ENCODE data around the gene PRRC2C. TPM values are rescaled to one million over a fixed set of nuclear protein-coding genes. Genes with fewer than 3 reads are reported as not detected.

PRRC2C gene
- polyA plus RNA-seq, 2 of the 4 experiments (the other 2 are of a cell fraction), result 50.3 to 96.3 TPM

DNA sequence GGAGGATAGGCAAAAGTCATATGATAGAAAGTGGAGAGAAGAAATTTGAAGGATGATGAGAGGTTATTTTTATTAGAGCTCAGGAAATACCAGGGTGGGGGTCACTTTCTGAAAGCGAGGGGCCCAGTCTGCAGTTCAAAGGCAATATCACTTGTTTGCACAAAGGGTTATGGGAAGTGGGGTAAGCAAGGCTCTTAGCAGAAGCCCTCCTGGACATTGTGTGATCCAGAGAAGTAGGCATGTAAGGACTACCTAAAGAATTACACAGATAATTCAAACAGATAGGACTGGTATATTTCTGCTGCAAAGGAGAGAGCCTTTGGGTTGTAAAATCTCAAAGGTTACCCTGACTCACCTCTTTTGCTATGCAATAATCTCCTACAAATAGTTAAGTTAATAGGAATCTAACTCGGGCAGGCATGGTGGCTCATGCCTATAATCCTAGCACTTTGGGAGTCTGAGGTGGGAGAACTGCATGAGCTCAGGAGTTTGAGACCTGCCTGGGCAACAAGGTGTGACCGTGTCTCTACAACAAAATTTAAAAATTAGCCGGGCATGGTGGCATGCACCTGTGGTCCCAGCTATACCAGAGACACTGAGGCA, 25.2 kb upstream of the PRRC2C start:
- no peak for TF ChIP-seq JUNB (IDR thresholded peaks at IDR 0.05)
- TF ChIP-seq EHMT2 (IDR thresholded peaks at IDR 0.05; ENCODE audit: low read depth), result no peak
- TF ChIP-seq POLR2A (IDR thresholded peaks at IDR 0.05; ENCODE audit: low read length), result no peak
- TF ChIP-seq HDAC2 (IDR thresholded peaks at IDR 0.05), result no peak
- no peak for TF ChIP-seq HEYL (CRISPR knock-in tag; IDR thresholded peaks at IDR 0.05)
- ChIA-PET CTCF (interaction anchor here (0.6 to 1.5 kb wide), 3 partner anchors 11 to 25 kb away, joined by 3 to 7 read pairs (median 4); partner anchors contain the start of gene PRRC2C), POLR2A (no interaction called here)
- peak in 1 of 2 experiments; percentile 54; a peak in 3 of 6 replicates for ATAC-seq
- FAIRE-seq, result no peak
- H3K4me2 ChIP-seq, result no peak overlapping the region
- no peak for DNase-seq (ENCODE audit: low read depth in 1 of 2, low spot score in 1 of 2)
- no peak overlapping the region for H3K27ac ChIP-seq
- no peak overlapping the region for H3K4me3 ChIP-seq
- H3K9me3 ChIP-seq, result no peaks in the 10 kb centered on the region
- WGBS (ENCODE audit: missing lambda C conversion rate), result 46% methylated on average over 4 of the region's 4 CpGs
- 0 out of 3 replicates have a peak, but pooled peaks cover 3% of the 10 kb centered on the region for H3K4me1 ChIP-seq

- no peaks in the 10 kb centered on the region; the same call in 2 of the 3 replicates for H3K4me1 ChIP-seq
- ChIA-PET POLR2A (no interaction called here), CTCF (interaction anchor here (0.6 to 1.5 kb wide), 2 partner anchors 17 to 444 kb away, joined by 4 to 7 read pairs; no protein-coding TSS in a partner anchor)
- FAIRE-seq (no peak), DNase-seq (ENCODE audit: low read depth in 1 of 2, low spot score in 1 of 2) (no peak), ATAC-seq (no peak)
- H3K9me3 ChIP-seq, result no peaks in the 10 kb centered on the region
- H3K27ac ChIP-seq, result peak overlapping the region in 1 of 2 experiments; percentile 47; a peak in 1 of 6 replicates
- no peak overlapping the region for H3K4me3 ChIP-seq
- no peak overlapping the region for H3K4me2 ChIP-seq
- TF ChIP-seq HDAC2 (IDR thresholded peaks at IDR 0.05) (no peak), POLR2A (IDR thresholded peaks at IDR 0.05; ENCODE audit: low read length) (no peak), POLR2AphosphoS2 (conservative IDR thresholded peaks at IDR 0.05; ENCODE audit: low read length) (no peak), HOXB5 (CRISPR knock-in tag; IDR thresholded peaks at IDR 0.05) (no peak), SMC3 (IDR thresholded peaks at IDR 0.05) (no peak), MAZ (IDR thresholded peaks at IDR 0.05; ENCODE audit: borderline replicate concordance, low read depth, low read length) (no peak), CHD2 (IDR thresholded peaks at IDR 0.05; ENCODE audit: low read length, partially characterized antibody) (no peak), FOSL2 (IDR thresholded peaks at IDR 0.05) (no peak), FOSL2 (CRISPR knock-in tag; IDR thresholded peaks at IDR 0.05) (no peak), HOXA7 (CRISPR knock-in tag; IDR thresholded peaks at IDR 0.05) (no peak), E2F6 (IDR thresholded peaks at IDR 0.05; ENCODE audit: borderline replicate concordance, low read depth) (no peak), NPAS2 (CRISPR knock-in tag; IDR thresholded peaks at IDR 0.05; ENCODE audit: borderline replicate concordance) (no peak), RFX5 (IDR thresholded peaks at IDR 0.05) (no peak), PHF8 (IDR thresholded peaks at IDR 0.05; ENCODE audit: borderline replicate concordance, low read depth) (no peak), HOXB13 (CRISPR knock-in tag; IDR thresholded peaks at IDR 0.05; ENCODE audit: low read depth) (no peak)
- TF ChIP-seq, protein P1, sequence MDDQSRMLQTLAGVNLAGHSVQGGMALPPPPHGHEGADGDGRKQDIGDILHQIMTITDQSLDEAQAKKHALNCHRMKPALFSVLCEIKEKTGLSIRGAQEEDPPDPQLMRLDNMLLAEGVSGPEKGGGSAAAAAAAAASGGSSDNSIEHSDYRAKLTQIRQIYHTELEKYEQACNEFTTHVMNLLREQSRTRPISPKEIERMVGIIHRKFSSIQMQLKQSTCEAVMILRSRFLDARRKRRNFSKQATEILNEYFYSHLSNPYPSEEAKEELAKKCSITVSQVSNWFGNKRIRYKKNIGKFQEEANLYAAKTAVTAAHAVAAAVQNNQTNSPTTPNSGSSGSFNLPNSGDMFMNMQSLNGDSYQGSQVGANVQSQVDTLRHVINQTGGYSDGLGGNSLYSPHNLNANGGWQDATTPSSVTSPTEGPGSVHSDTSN (IDR thresholded peaks at IDR 0.05), result no peak
- TF ChIP-seq, protein P2, sequence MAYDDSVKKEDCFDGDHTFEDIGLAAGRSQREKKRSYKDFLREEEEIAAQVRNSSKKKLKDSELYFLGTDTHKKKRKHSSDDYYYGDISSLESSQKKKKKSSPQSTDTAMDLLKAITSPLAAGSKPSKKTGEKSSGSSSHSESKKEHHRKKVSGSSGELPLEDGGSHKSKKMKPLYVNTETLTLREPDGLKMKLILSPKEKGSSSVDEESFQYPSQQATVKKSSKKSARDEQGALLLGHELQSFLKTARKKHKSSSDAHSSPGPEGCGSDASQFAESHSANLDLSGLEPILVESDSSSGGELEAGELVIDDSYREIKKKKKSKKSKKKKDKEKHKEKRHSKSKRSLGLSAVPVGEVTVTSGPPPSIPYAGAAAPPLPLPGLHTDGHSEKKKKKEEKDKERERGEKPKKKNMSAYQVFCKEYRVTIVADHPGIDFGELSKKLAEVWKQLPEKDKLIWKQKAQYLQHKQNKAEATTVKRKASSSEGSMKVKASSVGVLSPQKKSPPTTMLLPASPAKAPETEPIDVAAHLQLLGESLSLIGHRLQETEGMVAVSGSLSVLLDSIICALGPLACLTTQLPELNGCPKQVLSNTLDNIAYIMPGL (CRISPR knock-in tag; IDR thresholded peaks at IDR 0.05; ENCODE audit: borderline replicate concordance), result no peak
- TF ChIP-seq, protein P3, sequence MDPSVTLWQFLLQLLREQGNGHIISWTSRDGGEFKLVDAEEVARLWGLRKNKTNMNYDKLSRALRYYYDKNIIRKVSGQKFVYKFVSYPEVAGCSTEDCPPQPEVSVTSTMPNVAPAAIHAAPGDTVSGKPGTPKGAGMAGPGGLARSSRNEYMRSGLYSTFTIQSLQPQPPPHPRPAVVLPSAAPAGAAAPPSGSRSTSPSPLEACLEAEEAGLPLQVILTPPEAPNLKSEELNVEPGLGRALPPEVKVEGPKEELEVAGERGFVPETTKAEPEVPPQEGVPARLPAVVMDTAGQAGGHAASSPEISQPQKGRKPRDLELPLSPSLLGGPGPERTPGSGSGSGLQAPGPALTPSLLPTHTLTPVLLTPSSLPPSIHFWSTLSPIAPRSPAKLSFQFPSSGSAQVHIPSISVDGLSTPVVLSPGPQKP (IDR thresholded peaks at IDR 0.05; ENCODE audit: low read depth, low read length), result no peak
These were observed 17.7 kb upstream of the PRRC2C start for GRCh38 chr1:171467626-171468025.

All from A549 (cell line).